WERI-Rb-1 (cell line): ENCODE results near the gene SPARCL1.

Experiments
- DNase-seq: peaks from one replicate; pipeline ENCODE4 v3.0.0-alpha.2; 2020
- H3K27ac ChIP-seq: fragments of 250-450 bp; sonication (Bioruptor Pico); 2 replicates; pipeline ENCODE4 v1.5.1; 2020; ENCODE audit warnings: mild to moderate bottlenecking, moderate library complexity
- H3K27me3 ChIP-seq: fragments of 250-450 bp; sonication (Bioruptor Pico); 2 replicates; pipeline ENCODE4 v1.5.1; 2021; ENCODE audit warnings: mild to moderate bottlenecking, low read depth, moderate library complexity; ENCODE audit not compliant: insufficient read depth, severe bottlenecking
- H3K36me3 ChIP-seq: fragments of 250-450 bp; sonication (Bioruptor Pico); 2 replicates; pipeline ENCODE4 v1.5.1; 2020; ENCODE audit warnings: mild to moderate bottlenecking, moderate library complexity
- H3K4me3 ChIP-seq: 2 replicates; pipeline ENCODE4 v1.5.1; 2011; ENCODE audit warnings: low read depth, mild to moderate bottlenecking, control low read depth, low read length
- H3K9me3 ChIP-seq: fragments of 250-450 bp; sonication (Bioruptor Pico); 2 replicates; pipeline ENCODE4 v1.5.1; 2021; ENCODE audit warnings: mild to moderate bottlenecking, moderate library complexity; ENCODE audit not compliant: severe bottlenecking
- CTCF ChIP-seq: IDR thresholded peaks from 2 replicates; pipeline ENCODE4 v1.5.1; 2011; ENCODE audit warnings: low read depth, mild to moderate bottlenecking, control low read depth, inconsistent platforms, low read length

SPARCL1 gene

DNA sequence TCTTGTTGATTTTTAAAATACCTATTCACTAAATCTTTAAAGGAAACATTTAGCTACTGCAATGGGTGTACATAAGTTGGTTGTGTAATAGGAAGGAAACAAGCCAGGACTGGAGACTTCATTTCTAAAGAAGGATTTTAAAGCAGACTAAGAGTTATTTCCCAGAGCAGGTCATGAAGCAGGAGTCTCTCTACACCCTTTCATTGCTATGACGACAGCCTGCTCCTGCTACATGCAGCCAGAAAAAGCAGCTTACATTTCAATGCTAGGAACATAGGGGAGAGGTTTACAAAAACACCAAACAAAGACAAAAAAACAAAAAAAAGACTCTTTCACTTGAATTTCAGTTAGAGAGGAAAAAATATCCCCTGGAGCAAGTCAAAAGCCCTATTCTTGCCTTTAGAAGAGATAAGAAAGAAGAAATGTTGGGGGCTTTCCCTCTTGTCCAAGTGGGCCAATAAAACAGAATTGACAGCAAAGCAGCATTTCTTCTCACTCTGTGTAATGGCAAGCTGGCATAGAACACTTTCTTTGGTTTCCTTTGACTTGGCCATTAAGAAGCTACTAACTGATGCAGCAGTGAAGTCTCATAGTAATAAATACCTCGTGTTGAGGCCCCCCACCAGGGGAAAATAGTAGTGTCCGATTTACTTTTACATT is 3.4 kb downstream of the SPARCL1 start:
- DNase-seq: no peak
- no peak for TF ChIP-seq CTCF

GRCh38 chr4:87524456-87524855 is 4.7 kb downstream of the SPARCL1 start:
- Histone ChIP-seq H3K27me3 (no peaks in the 10 kb centered on the region), H3K36me3 (no peaks in the 10 kb centered on the region), H3K27ac (no peak overlapping the region), H3K4me3 (no peak overlapping the region), H3K9me3 (peaks cover 4% of the 10 kb centered on the region)
- no peak for DNase-seq
- TF ChIP-seq CTCF: no peak

More for the DNA sequence above, 3.4 kb downstream of the SPARCL1 start:
- Histone ChIP-seq H3K36me3 (no peaks in the 10 kb centered on the region), H3K27ac (no peak overlapping the region), H3K4me3 (no peak overlapping the region), H3K27me3 (no peaks in the 10 kb centered on the region), H3K9me3 (peaks cover 4% of the 10 kb centered on the region)

GRCh38 chr4:87523307-87523706 is 5.9 kb downstream of the SPARCL1 start:
- no peak for TF ChIP-seq CTCF
- no peaks in the 10 kb centered on the region for H3K36me3 ChIP-seq
- no peak overlapping the region for H3K27ac ChIP-seq
- H3K27me3 ChIP-seq: no peaks in the 10 kb centered on the region
- H3K4me3 ChIP-seq: no peak overlapping the region
- peaks cover 4% of the 10 kb centered on the region for H3K9me3 ChIP-seq
- DNase-seq: no peak

GRCh38 chr4:87521757-87522374 is 7.3 kb downstream of the SPARCL1 start:
- Histone ChIP-seq H3K27ac (no peak overlapping the region), H3K36me3 (no peaks in the 10 kb centered on the region), H3K4me3 (no peak overlapping the region), H3K9me3 (peaks cover 4% of the 10 kb centered on the region), H3K27me3 (no peaks in the 10 kb centered on the region)
- no peak for DNase-seq
- TF ChIP-seq CTCF: no peak

- H3K27ac ChIP-seq: no peak overlapping the region
- DNase-seq: no peak
Measured at GRCh38 chr4:87521319-87521718, 7.9 kb downstream of the SPARCL1 start.

More at GRCh38 chr4:87521319-87521718, 7.9 kb downstream of the SPARCL1 start:
- Histone ChIP-seq H3K9me3 (peaks cover 4% of the 10 kb centered on the region), H3K4me3 (no peak overlapping the region), H3K36me3 (no peaks in the 10 kb centered on the region), H3K27me3 (no peaks in the 10 kb centered on the region)
- no peak for TF ChIP-seq CTCF
